ENCODE results near the gene CRAMP1.

Gene CRAMP1

GRCh38 chr16:1626776-1627175 lies 14.6 kb downstream of the CRAMP1 start:
- no peak for DNase-seq (ENCODE audit: low read depth in 1 of 2, low spot score in 1 of 2)
- in situ Hi-C loops (cut with HindIII; ENCODE audit: low pct_unique_long_range_greater_than_20kb, low sequenced_read_pairs) = no loop called here
- TF ChIP-seq JUND (IDR thresholded peaks at IDR 0.05; ENCODE audit: low read depth) = no peak

GRCh38 chr16:1630450-1631213 lies 18.5 kb downstream of the CRAMP1 start:
- DNase-seq (ENCODE audit: low read depth in 1 of 2, low spot score in 1 of 2) = peak in 1 of 2 experiments; percentile 68
- TF ChIP-seq JUND (IDR thresholded peaks at IDR 0.05; ENCODE audit: low read depth) = no peak
- in situ Hi-C loops (cut with HindIII; ENCODE audit: low pct_unique_long_range_greater_than_20kb, low sequenced_read_pairs) = no loop called here

GRCh38 chr16:1631230-1631629 lies 19.1 kb downstream of the CRAMP1 start:
- in situ Hi-C loops (cut with HindIII; ENCODE audit: low pct_unique_long_range_greater_than_20kb, low sequenced_read_pairs) = no loop called here
- DNase-seq (ENCODE audit: low read depth in 1 of 2, low spot score in 1 of 2) = no peak
- no peak for TF ChIP-seq JUND (IDR thresholded peaks at IDR 0.05; ENCODE audit: low read depth)

- TF ChIP-seq JUND (IDR thresholded peaks at IDR 0.05; ENCODE audit: low read depth) = no peak
- DNase-seq (ENCODE audit: low read depth in 1 of 2, low spot score in 1 of 2) = no peak
- in situ Hi-C loops (cut with HindIII; ENCODE audit: low pct_unique_long_range_greater_than_20kb, low sequenced_read_pairs) = no loop called here
Observed at GRCh38 chr16:1631931-1632637, 19.9 kb downstream of the CRAMP1 start.

- no peak for TF ChIP-seq JUND (IDR thresholded peaks at IDR 0.05; ENCODE audit: low read depth)
- in situ Hi-C loops (cut with HindIII; ENCODE audit: low pct_unique_long_range_greater_than_20kb, low sequenced_read_pairs) = no loop called here
- DNase-seq (ENCODE audit: low read depth in 1 of 2, low spot score in 1 of 2) = no peak
Observed at GRCh38 chr16:1632638-1632970, 20.4 kb downstream of the CRAMP1 start.

GRCh38 chr16:1633310-1633709 lies 21.1 kb downstream of the CRAMP1 start:
- TF ChIP-seq JUND (IDR thresholded peaks at IDR 0.05; ENCODE audit: low read depth) = no peak
- DNase-seq (ENCODE audit: low read depth in 1 of 2, low spot score in 1 of 2) = no peak
- in situ Hi-C loops (cut with HindIII; ENCODE audit: low pct_unique_long_range_greater_than_20kb, low sequenced_read_pairs) = no loop called here

GRCh38 chr16:1634541-1634940 lies 22.4 kb downstream of the CRAMP1 start:
- no peak for DNase-seq (ENCODE audit: low read depth in 1 of 2, low spot score in 1 of 2)
- no peak for TF ChIP-seq JUND (IDR thresholded peaks at IDR 0.05; ENCODE audit: low read depth)
- in situ Hi-C loops (cut with HindIII; ENCODE audit: low pct_unique_long_range_greater_than_20kb, low sequenced_read_pairs) = no loop called here

- no peak for TF ChIP-seq JUND (IDR thresholded peaks at IDR 0.05; ENCODE audit: low read depth)
- in situ Hi-C loops (cut with HindIII; ENCODE audit: low pct_unique_long_range_greater_than_20kb, low sequenced_read_pairs) = no loop called here
- DNase-seq (ENCODE audit: low read depth in 1 of 2, low spot score in 1 of 2) = no peak
Observed at GRCh38 chr16:1635070-1635469, 22.9 kb downstream of the CRAMP1 start.

- in situ Hi-C loops (cut with HindIII; ENCODE audit: low pct_unique_long_range_greater_than_20kb, low sequenced_read_pairs) = no loop called here
- no peak for DNase-seq (ENCODE audit: low read depth in 1 of 2, low spot score in 1 of 2)
- TF ChIP-seq JUND (IDR thresholded peaks at IDR 0.05; ENCODE audit: low read depth) = no peak
Observed at GRCh38 chr16:1637526-1637925, 25.4 kb downstream of the CRAMP1 start.

- in situ Hi-C loops (cut with HindIII; ENCODE audit: low pct_unique_long_range_greater_than_20kb, low sequenced_read_pairs) = no loop called here
- no peak for DNase-seq (ENCODE audit: low read depth in 1 of 2, low spot score in 1 of 2)
- TF ChIP-seq JUND (IDR thresholded peaks at IDR 0.05; ENCODE audit: low read depth) = no peak
Observed at GRCh38 chr16:1638757-1639156, 26.6 kb downstream of the CRAMP1 start.

- no peak for DNase-seq (ENCODE audit: low read depth in 1 of 2, low spot score in 1 of 2)
- in situ Hi-C loops (cut with HindIII; ENCODE audit: low pct_unique_long_range_greater_than_20kb, low sequenced_read_pairs) = no loop called here
- no peak for TF ChIP-seq JUND (IDR thresholded peaks at IDR 0.05; ENCODE audit: low read depth)
Observed at GRCh38 chr16:1639282-1639681, 27.1 kb downstream of the CRAMP1 start.

GRCh38 chr16:1639860-1640259 lies 27.7 kb downstream of the CRAMP1 start:
- no peak for TF ChIP-seq JUND (IDR thresholded peaks at IDR 0.05; ENCODE audit: low read depth)
- no peak for DNase-seq (ENCODE audit: low read depth in 1 of 2, low spot score in 1 of 2)
- in situ Hi-C loops (cut with HindIII; ENCODE audit: low pct_unique_long_range_greater_than_20kb, low sequenced_read_pairs) = no loop called here

- no peak for DNase-seq (ENCODE audit: low read depth in 1 of 2, low spot score in 1 of 2)
- in situ Hi-C loops (cut with HindIII; ENCODE audit: low pct_unique_long_range_greater_than_20kb, low sequenced_read_pairs) = no loop called here
- no peak for TF ChIP-seq JUND (IDR thresholded peaks at IDR 0.05; ENCODE audit: low read depth)
Observed at GRCh38 chr16:1640261-1640941, 28.2 kb downstream of the CRAMP1 start.

Data from T47D (cell line).